Measurements from ENCODE around the gene PGBD5. TPM values are rescaled to one million over a fixed set of nuclear protein-coding genes. Genes with fewer than 3 reads are reported as not detected.

Gene PGBD5
- total and polyA plus RNA-seq, 2 donors (not counting 1 experiment from before 2014, with no cell fraction given) = 0.10 to 0.17 TPM

GRCh38 chr1:230463760-230464159 lies 37.6 kb upstream of the PGBD5 start:
- H4K20me1 ChIP-seq (ENCODE audit: control insufficient read depth, extremely low read depth, insufficient read depth, low read length) = no peaks in the 10 kb centered on the region
- H3K79me2 ChIP-seq (ENCODE audit: control insufficient read depth, insufficient read depth, low read length) = no peaks in the 10 kb centered on the region
- no peak overlapping the region for H3K4me3 ChIP-seq (replicated peaks in 1 of 4; ENCODE audit: control extremely low read depth in 1 of 4, insufficient read depth in 1 of 4, low read depth in 3 of 4, low read length in 4 of 4)
- H3K9me3 ChIP-seq (ENCODE audit: control insufficient read depth, insufficient read depth, low read depth, low read length) = no peaks in the 10 kb centered on the region
- H3K36me3 ChIP-seq (ENCODE audit: control insufficient read depth, insufficient read depth, low read length) = no peaks in the 10 kb centered on the region
- no peak overlapping the region for H3K9ac ChIP-seq (ENCODE audit: insufficient read depth, low read length)
- no peak overlapping the region for H3K27ac ChIP-seq (ENCODE audit: insufficient read depth, low read length)
- TF ChIP-seq CTCF (conservative IDR thresholded peaks at IDR 0.05 in 1 of 2, IDR thresholded peaks at IDR 0.05 in 1 of 2; ENCODE audit: low read depth in 1 of 2, low read length in 2 of 2) (no peak), EZH2 (IDR thresholded peaks at IDR 0.05; ENCODE audit: low read length, missing control alignments) (no peak)
- no peak overlapping the region for H2AFZ ChIP-seq (ENCODE audit: low read length)
- H3K4me2 ChIP-seq (ENCODE audit: extremely low read depth, insufficient read depth, low read length) = no peak overlapping the region
- no peaks in the 10 kb centered on the region for H3K4me1 ChIP-seq (ENCODE audit: control insufficient read depth, extremely low read depth, insufficient read depth, low read length)
- DNase-seq (ENCODE audit: low read depth in 2 of 2) = no peak
- H3K27me3 ChIP-seq (ENCODE audit: control insufficient read depth, insufficient read depth, low read length) = no peaks in the 10 kb centered on the region

- TF ChIP-seq CTCF (conservative IDR thresholded peaks at IDR 0.05 in 1 of 2, IDR thresholded peaks at IDR 0.05 in 1 of 2; ENCODE audit: low read depth in 1 of 2, low read length in 2 of 2) (no peak), EZH2 (IDR thresholded peaks at IDR 0.05; ENCODE audit: low read length, missing control alignments) (no peak)
- no peaks in the 10 kb centered on the region for H3K9me3 ChIP-seq (ENCODE audit: control insufficient read depth, insufficient read depth, low read depth, low read length)
- no peaks in the 10 kb centered on the region for H3K79me2 ChIP-seq (ENCODE audit: control insufficient read depth, insufficient read depth, low read length)
- H3K4me1 ChIP-seq (ENCODE audit: control insufficient read depth, extremely low read depth, insufficient read depth, low read length) = no peaks in the 10 kb centered on the region
- no peaks in the 10 kb centered on the region for H4K20me1 ChIP-seq (ENCODE audit: control insufficient read depth, extremely low read depth, insufficient read depth, low read length)
- H3K27ac ChIP-seq (ENCODE audit: insufficient read depth, low read length) = no peak overlapping the region
- no peak overlapping the region for H3K4me3 ChIP-seq (replicated peaks in 1 of 4; ENCODE audit: control extremely low read depth in 1 of 4, insufficient read depth in 1 of 4, low read depth in 3 of 4, low read length in 4 of 4)
- no peaks in the 10 kb centered on the region for H3K36me3 ChIP-seq (ENCODE audit: control insufficient read depth, insufficient read depth, low read length)
- no peak overlapping the region for H3K4me2 ChIP-seq (ENCODE audit: extremely low read depth, insufficient read depth, low read length)
- no peak overlapping the region for H3K9ac ChIP-seq (ENCODE audit: insufficient read depth, low read length)
- no peaks in the 10 kb centered on the region for H3K27me3 ChIP-seq (ENCODE audit: control insufficient read depth, insufficient read depth, low read length)
- no peak for DNase-seq (ENCODE audit: low read depth in 2 of 2)
- no peak overlapping the region for H2AFZ ChIP-seq (ENCODE audit: low read length)
These were observed 37.2 kb upstream of the PGBD5 start for GRCh38 chr1:230463326-230463725.

GRCh38 chr1:230459465-230459864 lies 33.3 kb upstream of the PGBD5 start:
- Histone ChIP-seq H3K4me2 (ENCODE audit: extremely low read depth, insufficient read depth, low read length) (no peak overlapping the region), H3K4me1 (ENCODE audit: control insufficient read depth, extremely low read depth, insufficient read depth, low read length) (no peaks in the 10 kb centered on the region), H3K9me3 (ENCODE audit: control insufficient read depth, insufficient read depth, low read depth, low read length) (no peaks in the 10 kb centered on the region), H2AFZ (ENCODE audit: low read length) (no peak overlapping the region), H3K4me3 (replicated peaks in 1 of 4; ENCODE audit: control extremely low read depth in 1 of 4, insufficient read depth in 1 of 4, low read depth in 3 of 4, low read length in 4 of 4) (no peak overlapping the region), H3K36me3 (ENCODE audit: control insufficient read depth, insufficient read depth, low read length) (no peaks in the 10 kb centered on the region), H4K20me1 (ENCODE audit: control insufficient read depth, extremely low read depth, insufficient read depth, low read length) (no peaks in the 10 kb centered on the region), H3K9ac (ENCODE audit: insufficient read depth, low read length) (no peak overlapping the region), H3K79me2 (ENCODE audit: control insufficient read depth, insufficient read depth, low read length) (no peaks in the 10 kb centered on the region), H3K27ac (ENCODE audit: insufficient read depth, low read length) (no peak overlapping the region), H3K27me3 (ENCODE audit: control insufficient read depth, insufficient read depth, low read length) (no peaks in the 10 kb centered on the region)
- TF ChIP-seq EZH2 (IDR thresholded peaks at IDR 0.05; ENCODE audit: low read length, missing control alignments) (no peak), CTCF (conservative IDR thresholded peaks at IDR 0.05 in 1 of 2, IDR thresholded peaks at IDR 0.05 in 1 of 2; ENCODE audit: low read depth in 1 of 2, low read length in 2 of 2) (no peak)
- DNase-seq (ENCODE audit: low read depth in 2 of 2) = peak; percentile 12 to 70

Measured in fibroblast of lung (primary cell).